HG02885 (cell line): ENCODE data around the gene SETD1B.
"Not testable (repeated sequence)": the region's sequence is repeated elsewhere in the genome, so short reads cannot be mapped to it uniquely, and the experiment has no call there.

Experiments
- ATAC-seq: cut with Tn5 transposase; IDR thresholded peaks from one replicate; pipeline ENCODE4 v1.9.1; 2021; ENCODE audit warnings: mild to moderate bottlenecking; ENCODE audit not compliant: unreplicated experiment, poor library complexity

SETD1B gene

DNA sequence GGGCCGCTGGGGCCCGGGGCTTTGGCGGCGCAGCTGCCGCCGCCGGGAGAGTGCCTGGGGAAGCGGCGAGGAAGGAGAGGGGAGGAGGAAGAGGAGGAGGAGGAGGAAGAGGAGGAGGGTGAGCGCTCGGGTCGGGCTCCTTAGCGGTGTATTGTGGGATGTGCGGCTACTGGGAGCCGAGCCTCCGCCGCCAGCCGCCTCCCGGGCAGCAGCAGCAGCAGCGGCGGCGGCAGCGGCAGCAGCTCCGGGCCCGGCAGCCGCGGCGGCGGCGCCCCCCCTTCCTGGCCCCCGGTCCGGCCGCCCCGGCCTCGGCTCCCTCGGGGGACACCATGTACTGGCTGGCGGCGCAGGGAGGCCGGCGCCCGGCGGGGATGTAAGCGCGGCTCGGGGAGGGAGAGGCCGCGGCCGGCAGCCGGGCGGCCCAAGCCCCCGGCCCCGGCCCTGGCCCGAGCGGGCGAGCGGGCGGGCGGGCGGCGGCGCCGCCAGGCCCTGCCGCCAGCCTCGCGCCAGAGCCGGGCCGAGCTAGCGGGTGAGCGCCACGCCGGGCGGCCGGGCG, at the start of gene SETD1B:
SETD1B (plus strand) TSS at position 149 of the 556 bp plus-strand sequence. CDS start 729 bp downstream, outside the sequence.
- no peak for ATAC-seq

DNA sequence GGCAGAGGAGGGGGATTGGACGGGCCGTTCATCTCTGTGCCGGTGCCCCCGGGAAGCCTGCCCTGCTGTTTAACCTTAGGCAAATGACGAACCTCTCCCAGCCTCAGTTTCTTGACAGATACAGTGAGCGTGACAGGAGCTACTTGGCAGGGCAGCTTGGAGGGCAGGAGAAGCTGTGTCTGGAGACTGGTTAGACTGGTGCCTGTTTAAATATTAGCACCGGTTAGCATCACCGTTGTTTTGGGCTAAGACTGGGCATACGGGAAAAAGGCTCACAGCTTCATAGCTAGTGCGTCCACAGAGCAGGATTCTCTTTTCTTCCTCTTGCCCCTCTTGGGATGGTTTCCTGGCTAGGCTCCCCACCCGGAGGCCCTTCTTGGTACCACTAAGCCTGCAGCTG, 49.0 kb upstream of the SETD1B start:
- no peak for ATAC-seq

DNA sequence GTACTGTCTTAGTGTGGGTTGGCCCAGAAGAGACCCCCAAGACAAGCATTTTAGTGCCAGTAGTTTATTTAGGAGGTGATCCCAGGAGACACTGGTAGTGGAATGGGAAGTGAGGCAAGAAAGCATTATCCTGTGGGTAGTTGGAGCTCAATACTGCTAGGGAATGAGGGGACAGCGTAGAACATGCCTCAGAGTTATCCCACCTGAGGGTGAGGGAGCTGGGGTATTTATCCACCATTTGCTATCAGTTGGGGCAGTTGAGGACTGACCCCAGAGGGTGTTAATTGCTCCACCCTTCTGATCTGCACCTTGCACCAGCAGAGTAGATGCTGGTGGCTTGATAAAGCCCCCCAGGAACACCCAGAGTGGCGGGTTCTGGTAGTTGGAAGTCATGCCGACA, 48.2 kb upstream of the SETD1B start:
- ATAC-seq: no peak

DNA sequence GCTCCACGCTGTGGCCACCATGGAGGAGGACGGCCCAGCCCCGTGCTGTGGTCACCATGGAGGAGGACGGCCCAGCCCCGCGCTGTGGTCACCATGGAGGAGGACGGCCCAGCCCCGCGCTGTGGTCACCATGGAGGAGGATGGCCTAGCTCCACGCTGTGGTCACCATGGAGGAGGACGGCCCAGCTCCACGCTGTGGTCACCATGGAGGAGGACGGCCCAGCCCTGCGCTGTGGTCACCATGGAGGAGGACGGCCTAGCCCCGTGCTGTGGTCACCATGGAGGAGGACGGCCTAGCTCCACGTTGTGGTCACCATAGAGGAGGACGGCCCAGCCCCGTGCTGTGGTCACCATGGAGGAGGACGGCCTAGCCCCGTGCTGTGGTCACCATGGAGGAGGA, 45.3 kb upstream of the SETD1B start:
- not testable (repeated sequence) for ATAC-seq

DNA sequence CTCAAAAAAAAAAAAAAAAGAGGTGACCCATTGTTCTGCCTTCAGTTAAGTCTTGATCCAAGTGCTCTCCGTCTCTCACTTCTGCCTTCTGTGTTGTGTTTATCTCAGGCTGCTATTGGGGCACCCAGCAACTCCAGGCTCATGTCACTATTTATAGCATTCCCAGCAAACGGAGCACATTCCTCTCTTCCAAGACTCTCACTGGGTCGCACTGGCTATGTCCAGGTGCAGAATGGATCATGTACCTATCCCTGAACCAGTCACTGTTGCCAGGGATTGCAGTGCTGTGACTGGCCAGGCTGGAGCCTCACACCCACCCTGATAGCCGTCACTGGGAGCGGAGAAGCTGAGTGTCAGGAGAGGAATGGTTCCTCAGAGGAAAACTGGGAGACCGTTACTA, 41.5 kb upstream of the SETD1B start:
- ATAC-seq: no peak

DNA sequence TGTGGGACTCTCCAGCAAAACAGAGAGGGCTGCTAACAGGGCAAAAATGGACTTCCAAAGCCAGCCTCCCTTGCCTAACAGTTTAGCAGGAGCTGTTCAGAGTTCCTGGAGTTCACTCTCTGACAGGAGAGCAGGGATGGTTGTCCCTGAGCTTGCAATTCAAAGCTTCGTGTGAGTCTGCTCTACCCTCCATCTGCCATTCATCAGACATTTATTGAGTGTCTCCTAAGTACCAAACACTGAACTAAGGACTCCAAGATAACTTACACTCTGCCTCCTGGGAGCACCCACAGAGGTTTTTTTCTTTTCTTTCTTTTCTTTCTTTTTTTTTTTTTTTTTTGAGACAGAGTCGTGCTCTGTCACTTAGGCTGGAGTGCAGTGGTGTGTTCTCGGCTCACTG, 39.0 kb upstream of the SETD1B start:
- ATAC-seq: no peak

DNA sequence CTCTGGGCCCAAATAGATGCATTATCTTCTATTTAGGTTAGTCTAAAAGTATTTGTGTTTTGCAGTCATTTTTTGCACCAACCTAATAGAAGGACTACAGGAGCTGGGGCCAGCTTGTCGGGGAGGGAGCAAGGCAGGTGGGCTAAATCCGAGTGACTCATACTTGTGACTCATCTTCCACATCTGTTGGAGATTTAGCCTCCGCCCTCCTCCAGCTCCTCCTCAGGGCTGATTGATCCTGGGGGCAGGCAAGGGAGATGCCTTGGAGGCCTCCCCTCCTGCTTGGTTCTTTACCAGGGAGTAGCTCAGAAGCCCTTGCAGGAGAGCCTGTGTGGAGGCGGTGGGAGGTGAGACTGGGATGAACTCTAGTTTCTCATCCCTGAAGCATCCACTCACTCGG, 38.2 kb upstream of the SETD1B start:
- no peak for ATAC-seq

DNA sequence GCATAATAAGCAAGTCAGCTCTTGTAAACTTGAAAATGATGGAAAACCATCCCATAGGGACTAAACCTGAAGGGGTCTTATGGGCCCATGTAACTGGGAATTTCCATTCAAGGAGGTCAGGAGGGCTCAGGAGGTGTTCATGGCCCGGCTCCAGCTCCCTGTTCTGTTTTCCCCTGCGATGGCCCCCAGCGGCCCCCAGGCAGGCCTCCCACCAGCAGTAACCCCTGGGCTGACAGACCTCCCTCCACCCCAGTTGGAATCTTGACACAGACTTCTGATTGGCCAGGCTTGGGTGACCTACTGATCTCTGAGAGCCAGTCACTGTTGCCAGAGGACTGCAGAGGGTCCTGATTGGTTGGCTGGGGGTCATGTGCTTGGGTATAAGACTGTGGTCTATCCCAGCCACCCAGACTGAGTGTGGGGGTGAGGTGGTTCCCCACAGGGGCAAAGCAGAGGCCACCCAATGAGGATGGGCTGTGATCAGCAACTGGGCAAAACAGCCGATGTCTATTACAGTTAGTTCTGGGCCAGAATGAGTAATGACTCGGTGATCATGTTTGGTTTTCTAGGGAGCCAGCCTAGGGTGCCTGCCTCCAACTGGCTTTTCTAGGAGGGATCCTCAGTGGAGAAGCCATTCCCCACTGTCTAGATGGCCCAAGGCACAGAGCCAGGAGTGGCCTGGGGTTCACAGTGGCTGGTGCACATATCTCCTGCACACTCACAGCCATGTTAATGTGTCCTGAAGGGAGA, 37.3 kb upstream of the SETD1B start:
- ATAC-seq: no peak

DNA sequence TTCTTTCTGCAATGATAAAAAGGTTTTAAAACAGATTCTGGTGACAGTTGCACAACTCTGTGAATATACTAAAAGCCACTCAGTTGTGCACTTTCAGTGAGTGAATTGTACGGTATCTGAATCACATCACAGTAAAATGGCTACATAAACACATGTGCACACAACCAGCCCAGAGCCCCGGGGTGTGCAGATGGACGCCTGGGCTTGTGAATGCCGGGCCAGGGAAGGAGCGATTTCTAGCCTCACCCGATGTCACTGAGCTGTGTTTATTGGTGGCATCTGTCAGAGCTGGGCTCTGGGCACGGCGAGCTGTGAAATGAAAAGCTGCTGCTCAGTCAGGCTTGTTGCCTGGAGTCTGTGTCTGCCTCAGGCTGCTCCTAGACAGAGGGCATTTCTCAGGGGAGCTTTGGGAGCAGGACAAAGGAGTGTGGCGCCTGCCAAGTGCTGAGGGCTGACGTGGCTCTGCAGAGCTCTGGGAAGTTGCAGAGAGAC, 36.2 kb upstream of the SETD1B start:
- ATAC-seq: no peak

DNA sequence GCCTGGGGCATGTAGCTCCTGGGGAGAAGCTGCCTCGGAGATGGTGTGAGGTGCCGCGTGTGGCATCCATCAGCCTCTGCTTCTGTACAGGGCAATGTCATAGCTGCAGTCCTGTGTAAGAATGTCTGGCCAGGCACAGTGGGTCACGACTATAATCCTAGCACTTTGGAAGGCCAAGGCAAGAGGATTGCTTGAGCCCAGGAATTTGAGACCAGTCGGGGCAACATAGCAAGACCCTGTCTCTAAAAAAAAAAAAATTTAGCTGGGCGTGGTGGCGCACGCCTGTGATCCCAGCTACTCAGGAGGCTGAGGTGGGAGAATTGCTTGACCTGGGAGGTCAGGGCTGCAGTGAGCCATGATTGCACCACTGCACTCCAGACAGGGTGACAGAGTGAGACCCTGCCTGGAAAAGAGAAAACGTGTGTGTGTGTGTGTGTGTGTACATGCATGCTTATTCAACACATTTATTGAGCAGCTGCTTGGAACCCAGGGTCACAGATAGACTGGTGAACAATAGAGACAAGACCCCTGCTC, 34.4 kb upstream of the SETD1B start:
- ATAC-seq: no peak

DNA sequence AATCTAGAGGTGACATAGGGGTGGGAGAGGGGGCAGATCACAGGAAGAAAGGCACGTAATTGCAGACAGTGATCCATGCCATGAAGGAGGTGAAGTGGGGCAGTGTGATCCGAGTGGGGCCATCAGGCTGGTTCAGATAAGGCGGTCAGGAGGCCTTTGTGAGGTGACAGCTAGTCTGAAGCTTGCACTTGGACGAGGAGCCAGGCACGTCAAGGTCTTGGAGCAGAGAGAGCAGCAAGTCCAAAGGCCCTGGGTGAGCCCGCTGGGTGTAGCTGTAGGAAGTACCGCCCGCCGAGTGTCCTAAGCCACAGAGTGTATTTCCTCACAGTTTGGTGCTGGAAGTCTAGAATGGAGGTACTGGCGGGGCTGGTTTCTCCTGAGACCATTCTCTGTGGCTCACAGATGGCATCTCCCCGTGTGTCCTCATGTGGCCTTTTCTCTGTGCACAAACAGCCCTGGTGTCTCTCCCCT, 33.9 kb upstream of the SETD1B start:
- no peak for ATAC-seq

DNA sequence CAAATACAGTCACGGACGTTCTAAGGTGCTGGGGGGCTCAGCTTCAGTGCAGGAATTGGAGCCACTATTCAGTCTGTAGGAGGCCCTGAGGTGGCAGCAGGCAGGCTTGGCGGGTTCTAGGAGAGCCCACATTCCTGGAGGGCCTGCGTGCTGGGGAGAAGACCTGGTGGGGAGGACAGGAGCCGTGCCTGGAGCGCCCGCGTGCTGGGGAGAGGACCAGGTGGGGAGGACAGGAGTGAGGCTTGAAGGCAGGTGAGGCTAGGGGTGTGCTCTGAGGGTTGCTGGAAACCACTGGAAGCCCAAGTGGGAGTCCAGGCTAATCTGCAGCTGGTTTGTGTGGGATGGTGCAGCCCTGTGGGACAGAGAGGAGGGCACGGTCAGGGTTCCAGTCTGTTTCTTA, 33.4 kb upstream of the SETD1B start:
- no peak for ATAC-seq

DNA sequence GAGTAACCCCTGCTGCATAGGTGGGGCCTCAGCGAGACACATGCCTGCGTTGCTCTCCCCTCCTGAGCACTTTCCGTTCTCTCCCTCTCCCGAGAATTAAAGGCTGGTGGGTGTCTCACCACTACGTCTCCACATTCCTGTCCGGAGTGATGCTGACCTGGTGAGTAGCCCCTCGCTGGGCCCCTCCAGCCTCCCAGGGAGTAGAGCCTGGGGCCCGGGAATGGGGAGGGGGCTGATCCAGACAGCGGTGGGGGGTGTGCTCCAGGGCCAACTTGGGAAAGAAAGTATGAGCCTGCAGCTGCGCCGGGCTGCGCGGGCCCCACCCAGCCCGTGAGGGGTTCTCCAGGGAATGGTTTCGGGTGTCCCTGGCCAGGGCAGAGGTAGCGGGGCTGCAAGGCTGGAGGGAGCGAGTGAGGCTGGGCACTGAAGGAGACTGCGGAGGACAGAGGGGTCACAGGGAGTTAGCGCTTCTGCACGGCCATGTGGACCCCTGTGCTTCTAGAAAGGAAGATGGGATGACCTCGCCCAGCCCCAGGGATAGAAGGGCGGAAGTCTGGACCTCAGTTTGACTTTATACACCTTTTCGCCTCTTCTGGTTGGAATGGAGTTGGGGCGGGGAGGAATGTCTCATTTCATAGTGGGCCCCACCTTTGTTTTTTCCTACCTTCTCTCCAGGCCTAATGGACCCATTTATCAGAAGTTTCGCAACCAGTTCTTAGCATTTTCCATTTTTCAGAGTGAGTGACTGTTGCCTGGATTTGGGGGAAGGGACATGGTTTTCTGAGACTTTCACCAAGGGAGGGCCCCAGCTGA, 32.8 kb upstream of the SETD1B start:
- ATAC-seq: no peak

DNA sequence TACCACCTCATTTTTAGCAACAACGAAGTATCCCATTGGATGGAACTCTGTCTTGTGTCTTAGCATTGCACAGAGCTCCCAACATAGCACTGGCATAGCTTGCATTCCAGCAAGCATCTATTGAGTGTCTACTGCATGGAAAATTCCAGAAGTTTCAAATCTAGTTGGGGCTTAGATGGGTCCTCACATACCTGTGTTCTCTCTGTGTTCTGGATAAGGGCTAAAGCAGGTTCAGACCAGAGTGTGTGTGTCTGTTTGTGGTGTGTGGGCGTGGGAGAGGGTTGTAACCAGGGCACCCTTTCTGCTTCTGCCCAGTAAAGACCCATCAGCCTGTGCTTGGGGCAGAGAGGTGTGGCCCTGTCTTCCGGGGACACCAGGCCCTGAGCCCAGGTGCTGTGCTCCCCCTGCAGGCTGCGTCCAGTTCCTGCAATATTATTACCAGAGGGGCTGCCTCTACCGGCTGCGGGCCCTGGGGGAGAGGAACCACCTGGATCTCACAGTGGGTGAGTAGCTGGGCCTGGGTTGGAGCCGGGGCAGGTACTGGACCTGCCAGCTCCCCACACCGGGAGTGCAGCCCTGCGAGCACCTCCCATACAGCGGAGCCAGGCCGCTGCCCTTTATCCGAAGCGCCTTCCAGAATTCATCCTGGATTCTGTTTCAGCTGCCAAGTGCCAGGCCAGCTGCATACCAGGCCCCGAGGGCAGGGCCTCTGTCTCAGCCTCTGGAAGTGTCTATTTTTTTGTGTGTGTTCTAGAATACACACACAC, 30.6 kb upstream of the SETD1B start:
- ATAC-seq: peak; percentile 70

DNA sequence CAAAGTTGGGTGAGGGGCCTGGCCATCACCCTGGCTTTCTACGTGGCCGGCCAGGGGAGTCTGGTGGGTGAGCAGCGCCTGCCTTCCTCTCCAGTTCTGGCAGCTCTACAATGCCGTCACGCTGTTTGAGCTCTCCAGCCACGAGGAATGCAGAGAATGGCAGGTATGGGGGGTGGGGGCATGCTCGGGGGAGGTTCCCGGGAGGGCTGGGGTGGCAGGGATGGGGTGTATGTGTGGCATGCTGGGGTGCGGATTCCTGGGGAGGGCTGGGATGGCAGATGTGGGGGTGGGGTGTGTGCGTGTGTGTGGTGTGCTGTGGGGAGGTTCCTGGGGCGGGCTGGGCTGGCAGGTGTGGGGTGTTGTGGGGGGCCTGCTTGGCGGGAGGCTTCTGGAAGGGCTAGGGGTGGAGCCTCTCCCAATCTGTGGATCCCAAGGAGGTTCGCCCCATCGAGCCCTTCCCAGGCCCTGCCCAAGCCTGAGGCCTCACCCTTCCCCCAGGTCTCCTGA, 28.8 kb upstream of the SETD1B start:
- ATAC-seq: no peak

DNA sequence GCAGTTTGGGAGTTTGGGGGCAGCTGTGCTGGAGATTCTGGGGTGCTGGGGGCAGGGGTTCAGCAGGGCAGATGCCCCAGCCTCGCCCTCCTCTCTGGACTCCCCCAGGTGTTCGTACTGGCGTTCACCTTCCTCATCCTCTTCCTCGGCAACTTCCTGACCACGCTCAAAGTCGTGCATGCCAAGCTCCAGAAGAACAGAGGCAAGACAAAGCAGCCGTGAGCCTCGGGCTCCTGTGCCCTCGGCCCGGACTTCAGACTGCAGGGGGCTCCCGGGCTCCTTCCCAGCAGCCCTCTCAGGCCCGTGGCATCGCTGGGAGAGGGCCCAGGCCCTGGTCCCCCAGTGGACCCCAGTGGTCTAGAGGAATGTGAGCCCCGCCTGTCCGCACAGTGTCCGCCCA, 28.3 kb upstream of the SETD1B start:
- ATAC-seq: no peak

DNA sequence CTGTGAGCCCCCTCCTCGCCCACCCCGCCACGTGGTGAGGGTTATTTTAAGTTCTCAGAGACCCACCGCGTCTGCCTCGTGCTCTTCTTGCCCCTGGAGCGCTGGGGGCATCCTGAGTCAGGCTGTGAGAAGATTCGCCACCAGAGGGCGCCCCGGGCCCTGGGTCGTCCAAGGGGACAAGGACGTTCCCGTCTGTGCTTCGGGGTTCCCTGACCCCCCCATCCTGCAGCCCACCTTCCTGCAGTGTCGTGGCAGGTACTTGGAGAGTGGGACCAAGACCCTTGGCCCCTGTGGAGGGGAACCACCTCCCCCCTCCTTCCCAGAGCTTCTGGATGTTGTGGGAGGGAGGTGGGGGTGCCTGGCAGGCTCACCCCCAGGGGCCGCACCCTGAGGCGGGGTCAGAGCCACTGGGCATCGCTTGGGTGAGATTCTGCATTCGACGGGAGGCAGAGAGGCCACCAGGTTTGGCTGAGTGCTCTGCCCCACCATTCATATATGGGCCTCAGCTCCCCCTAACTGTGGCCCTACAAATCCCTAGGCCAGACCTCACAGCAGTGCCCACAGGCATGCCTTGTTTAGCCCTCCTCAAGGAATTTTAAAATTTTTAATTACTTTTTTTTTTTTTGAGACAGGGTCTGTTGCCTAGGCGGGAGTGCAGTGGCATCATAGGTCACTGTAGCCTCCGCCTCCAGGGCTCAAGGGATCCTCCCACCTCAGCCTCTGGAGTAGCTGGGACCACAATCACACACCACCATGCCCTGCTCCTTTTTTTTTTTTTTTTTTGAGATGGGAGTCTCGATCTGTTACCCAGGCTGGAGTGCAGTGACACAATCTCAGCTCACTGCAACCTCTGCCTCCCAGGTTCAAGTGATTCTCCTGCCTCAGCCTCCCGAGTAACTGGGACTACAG, 27.4 kb upstream of the SETD1B start:
- peak; percentile 65 for ATAC-seq

DNA sequence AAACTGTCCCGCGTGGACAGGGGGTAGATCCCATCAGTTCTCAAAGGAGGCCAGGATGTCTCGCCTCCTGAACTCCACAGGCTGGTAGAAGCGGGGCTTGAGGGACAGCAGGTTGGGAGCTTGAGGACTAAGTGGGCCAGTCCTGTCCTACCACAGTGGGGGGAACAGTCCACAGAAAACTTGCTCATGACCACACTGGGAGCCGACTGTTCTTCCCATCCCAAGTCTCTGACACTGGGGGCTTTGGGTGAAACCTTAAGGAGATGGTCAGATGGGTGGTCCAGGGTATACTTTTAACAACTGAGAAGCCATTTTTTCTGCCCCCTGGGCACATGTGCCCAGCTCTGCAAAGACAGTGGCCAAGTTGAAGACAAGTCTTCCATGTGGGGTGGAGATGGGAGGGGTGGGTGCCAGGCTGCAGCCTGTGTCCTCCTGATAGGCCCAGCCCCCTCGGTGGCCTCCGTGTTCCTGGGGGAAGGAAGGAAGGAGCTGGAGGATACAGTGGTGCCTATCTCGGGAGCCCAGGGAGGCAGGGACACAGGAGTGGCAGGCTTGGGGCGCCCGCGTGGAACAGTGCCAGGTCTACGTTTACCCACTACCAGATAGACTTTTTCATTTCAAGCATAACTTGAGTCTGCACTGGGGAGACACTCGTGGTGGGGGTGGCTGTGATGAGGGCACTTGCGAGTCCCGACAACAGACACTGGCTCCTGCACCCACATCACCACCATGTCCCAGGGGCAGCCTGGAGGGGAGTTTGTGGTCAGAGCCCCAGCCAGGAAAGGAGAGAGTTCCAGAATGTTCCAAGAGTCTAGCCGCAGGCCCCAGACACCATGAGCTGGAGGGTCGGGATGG, 25.0 kb upstream of the SETD1B start:
- ATAC-seq: no peak
